ENCODE data around the gene FAM120C. TPM values are rescaled to one million over a fixed set of nuclear protein-coding genes. Genes with fewer than 3 reads are reported as not detected.

FAM120C gene
- total RNA-seq, 1 donor: 8.0 TPM

- H3K36me3 ChIP-seq (ENCODE audit: insufficient read depth, low read length): peaks cover 5% of the 10 kb centered on the region
- TF ChIP-seq CTCF (IDR thresholded peaks at IDR 0.05; ENCODE audit: extremely low read depth, low read depth, low read length): no peak
- peak within 1 kb of the TSS; percentile 77 for H3K27ac ChIP-seq (ENCODE audit: low read depth, low read length)
- H4K20me1 ChIP-seq (ENCODE audit: insufficient read depth, low read length): no peaks in the 10 kb centered on the region
- H3K4me1 ChIP-seq (ENCODE audit: insufficient read depth, low read length): peaks cover 3% of the 10 kb centered on the region
- H3K4me3 ChIP-seq (ENCODE audit: insufficient read depth, low read length): peak within 1 kb of the TSS; percentile 77
- peak within 1 kb of the TSS; percentile 87 for H3K4me2 ChIP-seq (ENCODE audit: insufficient read depth, low read length)
- H2AFZ ChIP-seq (ENCODE audit: low read length): peak within 1 kb of the TSS; percentile 91
- no peaks in the 10 kb centered on the region for H3K9me3 ChIP-seq (ENCODE audit: low read depth, low read length)
- DNase-seq (ENCODE audit: insufficient read length, low spot score, missing footprints): peak; percentile 90
- H3K79me2 ChIP-seq (ENCODE audit: insufficient read depth, low read length): peaks cover 8% of the 10 kb centered on the region
- no peaks in the 10 kb centered on the region for H3K27me3 ChIP-seq (ENCODE audit: insufficient read depth, low read length)
Observed at GRCh38 chrX:54044126-54044876, 138.8 kb downstream of the FAM120C start, which contains the start of gene PHF8. TSS of gene PHF8 (minus strand) at chrX:54044473. CDS start at chrX:54042728, 1,745 bp downstream.

GRCh38 chrX:54043541-54044125, 139.4 kb downstream of the FAM120C start:
- H4K20me1 ChIP-seq (ENCODE audit: insufficient read depth, low read length): no peaks in the 10 kb centered on the region
- H3K27me3 ChIP-seq (ENCODE audit: insufficient read depth, low read length): no peaks in the 10 kb centered on the region
- peak overlapping the region; percentile 87 for H3K4me2 ChIP-seq (ENCODE audit: insufficient read depth, low read length)
- H3K4me1 ChIP-seq (ENCODE audit: insufficient read depth, low read length): peaks cover 3% of the 10 kb centered on the region
- no peaks in the 10 kb centered on the region for H3K9me3 ChIP-seq (ENCODE audit: low read depth, low read length)
- peaks cover 9% of the 10 kb centered on the region for H3K36me3 ChIP-seq (ENCODE audit: insufficient read depth, low read length)
- peak; percentile 63 for DNase-seq (ENCODE audit: insufficient read length, low spot score, missing footprints)
- H3K27ac ChIP-seq (ENCODE audit: low read depth, low read length): peak overlapping the region; percentile 77
- no peak for TF ChIP-seq CTCF (IDR thresholded peaks at IDR 0.05; ENCODE audit: extremely low read depth, low read depth, low read length)
- H3K79me2 ChIP-seq (ENCODE audit: insufficient read depth, low read length): peaks cover 8% of the 10 kb centered on the region
- H3K4me3 ChIP-seq (ENCODE audit: insufficient read depth, low read length): peak overlapping the region; percentile 77
- peak overlapping the region; percentile 51 for H2AFZ ChIP-seq (ENCODE audit: low read length)

GRCh38 chrX:54043056-54043455, 140.0 kb downstream of the FAM120C start:
- Histone ChIP-seq H3K27ac (ENCODE audit: low read depth, low read length) (peak overlapping the region; percentile 77), H3K36me3 (ENCODE audit: insufficient read depth, low read length) (peaks cover 9% of the 10 kb centered on the region), H4K20me1 (ENCODE audit: insufficient read depth, low read length) (no peaks in the 10 kb centered on the region), H2AFZ (ENCODE audit: low read length) (peak overlapping the region; percentile 51), H3K79me2 (ENCODE audit: insufficient read depth, low read length) (peaks cover 8% of the 10 kb centered on the region), H3K27me3 (ENCODE audit: insufficient read depth, low read length) (no peaks in the 10 kb centered on the region), H3K4me3 (ENCODE audit: insufficient read depth, low read length) (peak overlapping the region; percentile 77), H3K4me1 (ENCODE audit: insufficient read depth, low read length) (peaks cover 3% of the 10 kb centered on the region), H3K9me3 (ENCODE audit: low read depth, low read length) (no peaks in the 10 kb centered on the region), H3K4me2 (ENCODE audit: insufficient read depth, low read length) (peak overlapping the region; percentile 87)
- DNase-seq (ENCODE audit: insufficient read length, low spot score, missing footprints): no peak
- TF ChIP-seq CTCF (IDR thresholded peaks at IDR 0.05; ENCODE audit: extremely low read depth, low read depth, low read length): no peak

- H3K79me2 ChIP-seq (ENCODE audit: insufficient read depth, low read length): peaks cover 8% of the 10 kb centered on the region
- peak overlapping the region; percentile 20 for H3K27ac ChIP-seq (ENCODE audit: low read depth, low read length)
- H3K27me3 ChIP-seq (ENCODE audit: insufficient read depth, low read length): no peaks in the 10 kb centered on the region
- H3K4me2 ChIP-seq (ENCODE audit: insufficient read depth, low read length): peak overlapping the region; percentile 87
- H2AFZ ChIP-seq (ENCODE audit: low read length): no peak overlapping the region
- H3K4me3 ChIP-seq (ENCODE audit: insufficient read depth, low read length): peak overlapping the region; percentile 77
- peaks cover 10% of the 10 kb centered on the region for H3K36me3 ChIP-seq (ENCODE audit: insufficient read depth, low read length)
- peaks cover 3% of the 10 kb centered on the region for H3K4me1 ChIP-seq (ENCODE audit: insufficient read depth, low read length)
- H3K9me3 ChIP-seq (ENCODE audit: low read depth, low read length): no peaks in the 10 kb centered on the region
- DNase-seq (ENCODE audit: insufficient read length, low spot score, missing footprints): peak; percentile 78
- TF ChIP-seq CTCF (IDR thresholded peaks at IDR 0.05; ENCODE audit: extremely low read depth, low read depth, low read length): peak; percentile 23
- H4K20me1 ChIP-seq (ENCODE audit: insufficient read depth, low read length): no peaks in the 10 kb centered on the region
Observed at GRCh38 chrX:54042609-54043021, 140.4 kb downstream of the FAM120C start.
